Mesenteric fat pad (tissue), 1 donor: ENCODE data around the gene ELOVL2. TPM values are rescaled to one million over a fixed set of nuclear protein-coding genes. Genes with fewer than 3 reads are reported as not detected.

Experiments
- total RNA-seq: library from RNA; stranded (reverse); fragmentation: NEBNext Ultra II Directional; extraction: Animal tissue kit (Norgen Biotek cat#: 25700); gene quantifications from one replicate; pipeline ENCODE4 v1.2.1, GENCODE V29; 2021
- donor health status: DM: yes; HTN: yes; CAD: no.

Gene ELOVL2
- total RNA-seq, 1 donor from 2014 or later, result 0.10 TPM

Other genes starting within 250 kb of the ELOVL2 start
- 0.71 TPM for gene MAK, start 205.8 kb downstream of the ELOVL2 start, total RNA-seq
- not detected for gene GCM2, start 162.3 kb downstream of the ELOVL2 start, total RNA-seq
- gene SYCP2L, start 157.3 kb downstream of the ELOVL2 start, total RNA-seq, result 0.93 TPM
- 9.5 TPM for gene SMIM13, start 49.5 kb upstream of the ELOVL2 start, total RNA-seq
- gene ERVFRD-1, start 67.4 kb upstream of the ELOVL2 start, total RNA-seq, result 0.13 TPM
- 107 TPM for gene NEDD9, start 188.4 kb upstream of the ELOVL2 start, total RNA-seq